SJCRH30 (cell line): ENCODE measurements around the gene PTGIR. TPM values are rescaled to one million over a fixed set of nuclear protein-coding genes. Genes with fewer than 3 reads are reported as not detected.

ENCODE experiments used
- DNase-seq, 2 experiments: peaks; one replicate each; pipeline ENCODE4 v3.0.0-alpha.2; 2015 to 2020
- H3K27ac ChIP-seq: fragments of 250-450 bp; sonication (Bioruptor Pico); 2 replicates; pipeline ENCODE4 v1.5.1; 2020; ENCODE audit warnings: mild to moderate bottlenecking, moderate library complexity
- H3K27me3 ChIP-seq: fragments of 250-450 bp; sonication (Bioruptor Pico); 2 replicates; pipeline ENCODE4 v1.5.1; 2020; ENCODE audit warnings: mild to moderate bottlenecking, moderate library complexity
- H3K36me3 ChIP-seq: fragments of 250-450 bp; sonication (Bioruptor Pico); 2 replicates; pipeline ENCODE4 v1.5.1; 2020; ENCODE audit warnings: mild to moderate bottlenecking, moderate library complexity
- H3K4me1 ChIP-seq: fragments of 250-450 bp; sonication (Bioruptor Pico); 2 replicates; pipeline ENCODE4 v1.5.1; 2020; ENCODE audit warnings: mild to moderate bottlenecking, moderate library complexity
- H3K4me3 ChIP-seq: fragments of 250-450 bp; sonication (Bioruptor Pico); 2 replicates; pipeline ENCODE4 v1.5.1; 2020; ENCODE audit warnings: mild to moderate bottlenecking, moderate library complexity
- H3K9me3 ChIP-seq: fragments of 250-450 bp; sonication (Bioruptor Pico); replicated peaks from 2 replicates; pipeline ENCODE4 v1.5.1; 2020; ENCODE audit warnings: mild to moderate bottlenecking, moderate library complexity
- total RNA-seq: library from RNA; depleted of rRNA; stranded (reverse); fragments of >200 nt; shearing (Covaris generic); gene quantifications from 2 replicates; pipeline ENCODE4 v1.2.3, GENCODE V29; 2014; rRNA removed

The PTGIR gene, protein sequence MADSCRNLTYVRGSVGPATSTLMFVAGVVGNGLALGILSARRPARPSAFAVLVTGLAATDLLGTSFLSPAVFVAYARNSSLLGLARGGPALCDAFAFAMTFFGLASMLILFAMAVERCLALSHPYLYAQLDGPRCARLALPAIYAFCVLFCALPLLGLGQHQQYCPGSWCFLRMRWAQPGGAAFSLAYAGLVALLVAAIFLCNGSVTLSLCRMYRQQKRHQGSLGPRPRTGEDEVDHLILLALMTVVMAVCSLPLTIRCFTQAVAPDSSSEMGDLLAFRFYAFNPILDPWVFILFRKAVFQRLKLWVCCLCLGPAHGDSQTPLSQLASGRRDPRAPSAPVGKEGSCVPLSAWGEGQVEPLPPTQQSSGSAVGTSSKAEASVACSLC
- total RNA-seq, result not detected in 2 replicates

DNA sequence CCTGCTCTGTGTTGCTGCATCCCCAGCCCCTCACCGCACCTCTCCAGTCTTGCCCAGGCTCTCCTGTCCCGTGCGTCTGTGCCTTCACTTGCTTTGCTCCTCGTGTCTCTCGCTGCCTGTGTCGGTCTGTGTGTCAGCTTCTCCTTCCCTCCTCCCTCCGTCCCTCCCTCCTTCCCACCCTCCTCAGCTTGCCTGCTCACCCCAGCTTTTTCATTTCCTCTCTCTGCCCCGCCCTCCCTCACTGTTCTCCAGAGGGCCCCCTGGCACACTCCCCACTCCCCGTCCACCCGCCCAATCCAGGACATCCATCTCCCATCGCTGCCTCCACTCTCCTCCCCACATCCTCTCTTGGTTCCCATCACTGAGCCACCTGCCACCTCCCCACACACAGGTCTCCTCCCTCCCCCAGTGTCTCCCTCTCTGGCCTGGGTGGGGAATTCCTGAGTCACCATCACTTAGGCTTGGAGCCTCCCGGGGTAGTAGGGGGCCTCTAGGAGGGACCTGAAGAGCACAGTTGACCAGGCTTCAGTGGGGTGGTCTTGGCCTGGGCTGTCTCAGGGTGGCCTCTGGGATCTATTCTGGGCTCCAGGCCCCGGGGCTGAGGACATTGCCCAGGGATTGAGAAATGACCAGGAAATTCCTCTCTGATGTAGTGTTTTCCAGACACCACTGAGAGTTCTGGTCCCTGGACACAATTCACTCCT lies at the start of gene PTGIR:
TSS of gene PTGIR (minus strand) at position 132 of the 704 bp plus-strand sequence. CDS start 864 bp downstream, outside the sequence.
- Histone ChIP-seq H3K27me3 (peaks cover 8% of the 10 kb centered on the region; the same call in 1 of the 2 replicates), H3K27ac (no peak within 1 kb of the TSS), H3K4me1 (peaks cover 8% of the 10 kb centered on the region; the same call in 1 of the 2 replicates), H3K36me3 (no peaks in the 10 kb centered on the region), H3K4me3 (no peak within 1 kb of the TSS), H3K9me3 (no peaks in the 10 kb centered on the region)
- peak; percentile 33 to 41 for DNase-seq

DNA sequence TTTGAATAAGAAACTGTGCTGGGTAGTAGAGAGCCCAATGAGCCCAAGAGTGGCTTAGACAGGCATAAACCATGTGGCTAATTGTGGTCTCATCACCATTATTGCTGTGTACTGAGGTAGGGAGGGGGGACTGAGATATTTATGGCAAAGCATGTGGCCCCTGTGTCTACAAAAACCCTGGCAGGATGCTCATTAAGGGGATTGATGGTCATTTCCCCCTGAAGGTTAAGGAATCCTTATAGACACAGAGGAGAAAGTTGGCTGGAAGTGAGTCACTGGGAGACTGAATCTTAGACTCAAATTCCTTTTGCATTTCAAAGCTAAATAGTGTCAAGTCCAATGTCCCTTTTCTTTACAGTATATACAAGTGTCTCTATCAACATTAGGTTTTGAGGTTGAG lies 45.9 kb upstream of the PTGIR start:
- Histone ChIP-seq H3K4me3 (no peak overlapping the region), H3K36me3 (no peaks in the 10 kb centered on the region), H3K4me1 (no peaks in the 10 kb centered on the region), H3K27ac (no peak overlapping the region), H3K27me3 (no peaks in the 10 kb centered on the region; the same call in 1 of the 2 replicates), H3K9me3 (no peaks in the 10 kb centered on the region)
- no peak for DNase-seq

DNA sequence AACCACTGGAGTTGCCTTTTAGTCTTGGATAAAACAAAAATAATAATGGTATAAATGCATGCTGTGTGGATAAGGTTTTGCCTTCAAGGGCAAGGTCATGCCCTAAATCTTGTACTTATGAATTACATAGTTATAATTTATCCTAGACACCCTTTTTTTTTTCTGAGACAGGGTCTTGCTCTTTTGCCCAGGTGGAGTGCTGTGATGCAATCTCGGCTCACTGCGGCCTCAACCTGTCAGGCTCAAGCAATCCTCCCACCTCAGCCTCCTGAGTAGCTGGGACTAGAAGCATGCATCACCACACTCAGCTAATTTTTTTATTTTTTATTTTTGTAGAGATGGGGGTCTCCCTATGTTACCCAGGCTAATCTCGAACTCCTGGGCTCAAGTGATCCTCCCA lies 43.8 kb upstream of the PTGIR start:
- Histone ChIP-seq H3K4me1 (no peaks in the 10 kb centered on the region), H3K27me3 (no peaks in the 10 kb centered on the region; the same call in 1 of the 2 replicates), H3K36me3 (no peaks in the 10 kb centered on the region), H3K27ac (no peak overlapping the region), H3K9me3 (no peaks in the 10 kb centered on the region), H3K4me3 (no peak overlapping the region)
- no peak for DNase-seq

DNA sequence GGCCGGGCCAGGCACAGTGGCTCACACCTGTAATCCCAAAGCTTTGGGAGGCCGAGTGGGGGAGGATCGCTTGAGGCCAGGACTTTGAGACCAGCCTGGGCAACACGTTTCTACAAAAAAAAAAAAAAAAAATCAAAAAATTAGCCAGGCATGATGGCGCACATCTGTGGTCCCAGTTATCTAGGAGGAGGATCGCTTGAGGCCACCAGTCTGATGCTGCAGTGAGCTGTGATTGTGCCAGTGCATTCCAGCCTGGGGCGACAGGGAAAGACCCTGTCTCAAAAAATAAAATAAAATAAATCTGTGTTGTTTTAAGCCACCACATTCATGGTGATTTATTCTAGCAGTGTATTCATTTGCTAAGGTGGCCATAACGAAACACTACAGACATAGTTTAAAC lies 40.2 kb upstream of the PTGIR start:
- H3K9me3 ChIP-seq, result no peaks in the 10 kb centered on the region
- no peaks in the 10 kb centered on the region for H3K36me3 ChIP-seq
- H3K27ac ChIP-seq, result no peak overlapping the region
- H3K27me3 ChIP-seq, result no peaks in the 10 kb centered on the region; the same call in 1 of the 2 replicates
- DNase-seq, result no peak
- H3K4me1 ChIP-seq, result peaks cover 6% of the 10 kb centered on the region; the same call in 1 of the 2 replicates
- H3K4me3 ChIP-seq, result no peak overlapping the region

DNA sequence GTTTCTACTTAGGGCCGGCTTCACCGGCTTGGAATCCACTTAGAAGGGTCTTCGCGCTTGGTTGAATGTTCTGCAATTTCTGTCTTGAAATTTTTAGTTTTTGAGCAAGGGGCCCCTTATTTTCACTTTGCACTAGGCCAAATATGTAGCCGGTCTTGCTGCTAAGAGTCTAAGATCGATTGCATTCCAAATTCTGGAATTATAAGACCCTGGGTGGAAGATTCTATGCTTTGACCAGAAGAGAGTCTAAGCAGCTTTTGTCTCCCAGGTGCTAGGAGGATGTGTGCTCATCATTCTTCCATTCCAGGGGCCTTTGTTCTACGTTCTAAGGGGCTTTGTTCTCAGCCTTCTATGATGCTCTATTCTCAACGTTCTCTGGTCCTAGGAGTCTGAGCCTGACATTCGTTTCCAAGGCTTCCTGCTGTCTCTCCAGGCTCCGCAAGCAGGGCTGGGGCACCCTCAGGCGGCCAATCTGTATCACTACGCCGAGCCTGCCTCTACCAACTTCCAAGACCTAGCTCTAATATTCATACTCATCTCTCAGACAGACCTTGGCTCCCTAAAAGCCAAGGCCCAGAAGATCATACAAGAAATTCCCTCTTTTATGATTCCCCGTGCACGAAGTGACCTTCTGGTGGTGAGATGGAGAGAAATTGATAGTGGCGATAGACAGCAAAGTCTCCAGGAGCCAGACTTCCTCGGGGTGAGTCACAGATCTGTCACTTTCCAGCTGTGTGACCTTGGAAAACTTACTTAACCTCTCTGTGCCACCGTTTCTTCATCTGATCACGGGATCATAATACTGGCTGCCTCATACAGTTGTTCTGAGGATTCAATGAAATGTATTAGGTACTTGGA lies 37.1 kb upstream of the PTGIR start:
- Histone ChIP-seq H3K9me3 (no peaks in the 10 kb centered on the region), H3K4me1 (peaks cover 8% of the 10 kb centered on the region; the same call in 1 of the 2 replicates), H3K27me3 (no peaks in the 10 kb centered on the region; the same call in 1 of the 2 replicates), H3K4me3 (peak overlapping the region; percentile 21; the same call in 1 of the 2 replicates), H3K27ac (no peak overlapping the region; the same call in 1 of the 2 replicates), H3K36me3 (no peaks in the 10 kb centered on the region)
- DNase-seq, result peak; percentile 86 to 88

DNA sequence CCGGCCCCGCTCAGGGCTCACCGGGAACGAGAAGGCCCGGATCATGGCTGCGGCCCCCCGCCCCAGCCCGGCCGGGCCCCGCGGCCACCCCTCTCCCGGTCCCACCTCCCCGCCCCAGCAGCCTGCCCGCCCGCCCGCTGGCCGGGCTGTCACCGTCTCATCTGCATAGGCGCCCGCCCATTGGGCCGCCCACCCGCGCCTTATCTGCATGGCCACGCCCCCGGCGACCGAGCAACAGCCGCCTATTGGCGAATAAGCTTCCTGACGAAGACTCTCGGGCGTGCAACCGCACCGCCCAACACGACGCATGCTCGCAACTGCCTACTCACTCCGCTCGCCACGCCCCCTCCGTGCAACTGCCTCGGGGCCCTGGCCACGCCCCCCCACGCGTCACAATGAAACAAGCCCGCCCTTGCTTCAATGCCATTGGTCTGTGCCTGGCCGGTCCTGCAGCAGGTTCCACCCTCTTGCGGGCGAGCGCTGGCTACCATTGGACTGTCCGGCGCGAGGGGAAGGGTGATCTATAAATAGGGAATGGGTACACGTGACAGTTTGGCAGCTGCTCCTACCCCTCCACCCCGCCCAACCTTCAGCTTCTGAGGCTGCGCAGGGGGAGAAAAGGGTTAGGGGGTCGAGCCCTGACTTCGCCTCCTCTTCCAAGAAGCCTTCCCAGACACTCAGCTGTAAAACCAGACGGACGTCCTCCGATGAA lies 36.3 kb upstream of the PTGIR start, which contains the start of gene DACT3:
TSS of gene DACT3 (minus strand) at position 163 of the 712 bp plus-strand sequence. CDS start at position 45, 118 bp downstream.
- H3K27me3 ChIP-seq, result no peaks in the 10 kb centered on the region
- H3K4me1 ChIP-seq, result peaks cover 8% of the 10 kb centered on the region; the same call in 1 of the 2 replicates
- H3K9me3 ChIP-seq, result no peaks in the 10 kb centered on the region
- H3K36me3 ChIP-seq, result no peaks in the 10 kb centered on the region
- H3K27ac ChIP-seq, result no peak within 1 kb of the TSS; the same call in 1 of the 2 replicates
- peak; percentile 100 for DNase-seq
- peak within 1 kb of the TSS; percentile 59 for H3K4me3 ChIP-seq

DNA sequence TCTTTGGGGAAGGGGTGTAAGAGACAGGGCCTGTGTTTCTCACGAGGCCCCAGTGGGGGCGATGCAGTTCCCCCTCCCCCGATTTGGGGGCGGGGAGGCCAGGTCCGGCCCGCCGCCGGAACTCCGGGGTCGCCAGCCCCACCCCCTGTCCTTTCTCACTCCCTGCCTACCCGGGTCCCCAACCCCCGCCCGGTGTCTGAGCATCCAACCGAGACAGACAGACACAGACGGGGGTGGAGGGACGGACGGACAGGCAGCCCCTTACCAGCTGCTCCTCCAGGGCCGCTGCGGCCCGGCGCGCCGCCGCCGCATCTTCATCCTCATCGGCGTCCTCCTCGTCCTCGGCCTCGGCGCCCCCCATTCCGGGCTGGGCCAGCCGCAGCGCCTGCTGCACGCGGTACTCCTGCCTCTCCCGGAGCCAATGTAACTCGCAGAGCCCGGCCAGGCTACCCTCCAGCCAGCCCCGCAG lies 35.7 kb upstream of the PTGIR start:
- H3K36me3 ChIP-seq, result no peaks in the 10 kb centered on the region
- peaks cover 8% of the 10 kb centered on the region; the same call in 1 of the 2 replicates for H3K4me1 ChIP-seq
- no peak for DNase-seq
- no peaks in the 10 kb centered on the region for H3K27me3 ChIP-seq
- peak overlapping the region; percentile 59 for H3K4me3 ChIP-seq
- no peaks in the 10 kb centered on the region for H3K9me3 ChIP-seq
- H3K27ac ChIP-seq, result no peak overlapping the region

DNA sequence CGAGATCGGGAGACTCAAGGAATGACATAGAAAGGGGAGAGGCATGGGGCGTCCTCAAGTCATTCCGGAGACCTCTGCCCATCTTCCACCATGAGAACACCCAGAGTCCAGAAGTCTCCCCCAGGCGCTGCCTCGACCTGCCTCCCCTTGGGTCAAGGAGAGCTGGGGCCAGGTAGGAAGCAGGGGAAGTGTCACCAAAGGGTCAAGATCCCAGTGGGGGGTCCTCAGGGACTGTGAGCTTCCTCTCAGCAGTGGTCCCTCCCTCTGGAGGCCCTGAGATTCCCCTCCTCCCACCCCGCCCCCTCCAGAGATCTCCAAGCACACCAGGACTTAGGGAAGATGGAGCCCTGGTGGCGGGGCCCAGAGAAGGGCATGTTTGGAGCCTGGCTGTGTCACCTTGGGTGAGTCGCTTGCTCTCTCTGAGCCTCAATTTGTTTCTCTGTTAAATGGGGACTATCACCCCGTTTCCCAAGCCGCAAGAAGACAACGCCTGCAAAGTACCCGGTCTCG lies 35.2 kb upstream of the PTGIR start:
- DNase-seq, result peak; percentile 42 to 48
- no peaks in the 10 kb centered on the region for H3K27me3 ChIP-seq
- no peak overlapping the region for H3K27ac ChIP-seq
- H3K36me3 ChIP-seq, result no peaks in the 10 kb centered on the region
- H3K9me3 ChIP-seq, result no peaks in the 10 kb centered on the region
- H3K4me3 ChIP-seq, result peak overlapping the region; percentile 59
- H3K4me1 ChIP-seq, result peaks cover 8% of the 10 kb centered on the region; the same call in 1 of the 2 replicates

DNA sequence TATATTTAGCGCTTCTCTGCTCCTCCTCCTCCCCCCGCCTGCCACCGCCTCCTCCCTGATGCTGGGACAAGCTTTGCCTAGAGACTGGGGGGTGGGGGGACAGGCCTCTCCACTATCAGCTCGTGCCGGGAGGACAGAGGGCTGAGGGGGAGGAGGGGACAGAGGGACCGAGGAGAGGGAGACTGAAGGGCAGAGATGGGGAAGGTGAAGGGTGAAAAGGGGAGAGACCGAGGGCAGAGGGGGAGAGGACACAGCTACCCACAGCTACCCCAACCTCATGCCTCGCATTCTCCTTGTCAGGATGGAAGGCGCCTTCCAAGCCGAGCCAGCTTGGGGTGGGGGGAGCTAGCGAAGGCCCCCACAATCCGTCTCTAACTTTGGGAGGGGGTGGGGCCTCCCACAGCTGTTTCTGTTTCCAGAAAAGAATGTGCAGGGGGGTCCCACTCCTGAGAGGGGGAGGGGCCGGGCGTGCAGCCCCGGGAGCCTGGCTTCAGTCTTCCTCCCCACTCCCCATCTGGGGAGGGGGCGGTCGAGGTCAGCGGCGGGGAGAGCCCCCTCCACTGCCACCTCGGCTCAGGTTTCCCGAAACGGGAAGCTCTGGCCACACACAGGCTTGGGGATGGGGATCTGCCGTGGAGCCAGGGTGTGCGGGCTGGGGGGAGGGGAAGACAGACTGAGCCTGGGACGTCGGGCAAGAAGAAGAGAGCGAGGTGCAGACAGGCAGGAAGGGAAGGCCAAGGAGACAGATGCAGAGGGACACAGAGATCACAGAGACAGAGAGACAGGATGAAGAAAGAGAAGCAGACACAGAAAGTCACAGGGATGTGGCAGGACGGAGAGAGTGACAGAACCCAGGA lies 34.5 kb upstream of the PTGIR start:
- Histone ChIP-seq H3K36me3 (no peaks in the 10 kb centered on the region), H3K4me1 (peaks cover 8% of the 10 kb centered on the region; the same call in 1 of the 2 replicates), H3K27me3 (no peaks in the 10 kb centered on the region), H3K4me3 (peak overlapping the region; percentile 59), H3K9me3 (no peaks in the 10 kb centered on the region), H3K27ac (no peak overlapping the region)
- peak; percentile 48 to 57 for DNase-seq

DNA sequence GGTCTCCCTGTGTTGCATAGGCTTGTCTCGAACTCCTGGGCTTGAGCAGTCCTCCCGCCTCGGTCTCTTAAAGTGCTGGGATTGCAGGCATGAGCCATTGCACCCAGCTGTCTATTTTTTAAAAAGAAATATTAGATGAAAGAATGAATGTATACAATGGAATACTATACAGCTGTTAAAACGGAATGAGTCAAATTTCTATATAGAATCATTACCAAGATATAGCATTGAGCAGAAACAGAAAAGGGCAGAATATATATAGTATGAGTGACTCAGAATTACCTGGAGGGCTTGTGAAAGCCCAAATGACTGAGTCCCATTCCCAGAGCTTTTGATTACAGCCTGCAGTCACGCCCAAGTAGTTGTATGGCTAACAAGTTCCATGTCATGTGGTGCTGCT lies 31.7 kb upstream of the PTGIR start:
- no peaks in the 10 kb centered on the region for H3K9me3 ChIP-seq
- H3K36me3 ChIP-seq, result no peaks in the 10 kb centered on the region
- no peak for DNase-seq
- H3K4me1 ChIP-seq, result peaks cover 5% of the 10 kb centered on the region
- no peak overlapping the region for H3K27ac ChIP-seq
- no peak overlapping the region for H3K4me3 ChIP-seq
- no peaks in the 10 kb centered on the region for H3K27me3 ChIP-seq

DNA sequence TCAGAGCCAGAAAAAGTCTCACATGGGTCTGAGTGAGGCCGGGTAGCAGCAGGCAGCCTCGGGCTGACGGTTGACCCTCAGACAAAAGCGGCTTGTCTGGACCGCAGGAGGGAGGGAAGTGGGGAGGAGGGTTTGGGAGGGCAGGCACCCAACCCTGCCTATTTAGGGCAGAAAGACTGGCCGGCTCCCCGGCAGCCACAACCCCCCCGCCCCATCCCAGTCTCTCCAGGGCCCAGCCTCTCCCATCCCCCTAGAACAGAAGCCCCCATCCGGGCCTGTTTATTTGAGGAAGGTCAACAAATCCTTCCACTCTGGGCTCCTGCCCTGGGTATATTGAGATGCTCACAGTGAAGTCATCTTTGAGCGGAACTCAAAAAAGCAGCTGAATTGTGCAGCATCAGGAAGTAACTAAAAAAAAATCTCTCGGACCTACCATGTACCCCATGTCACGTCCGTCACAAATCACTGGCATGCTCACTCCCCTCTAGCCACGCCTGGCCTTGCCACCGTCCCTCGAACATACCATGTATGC lies 29.8 kb upstream of the PTGIR start:
- no peaks in the 10 kb centered on the region; the same call in none of the 2 replicates for H3K4me1 ChIP-seq
- no peaks in the 10 kb centered on the region for H3K9me3 ChIP-seq
- peak overlapping the region; percentile 31 for H3K4me3 ChIP-seq
- H3K27ac ChIP-seq, result peak overlapping the region; percentile 33; the same call in 1 of the 2 replicates
- H3K27me3 ChIP-seq, result no peaks in the 10 kb centered on the region
- no peaks in the 10 kb centered on the region for H3K36me3 ChIP-seq
- peak; percentile 58 to 62 for DNase-seq

DNA sequence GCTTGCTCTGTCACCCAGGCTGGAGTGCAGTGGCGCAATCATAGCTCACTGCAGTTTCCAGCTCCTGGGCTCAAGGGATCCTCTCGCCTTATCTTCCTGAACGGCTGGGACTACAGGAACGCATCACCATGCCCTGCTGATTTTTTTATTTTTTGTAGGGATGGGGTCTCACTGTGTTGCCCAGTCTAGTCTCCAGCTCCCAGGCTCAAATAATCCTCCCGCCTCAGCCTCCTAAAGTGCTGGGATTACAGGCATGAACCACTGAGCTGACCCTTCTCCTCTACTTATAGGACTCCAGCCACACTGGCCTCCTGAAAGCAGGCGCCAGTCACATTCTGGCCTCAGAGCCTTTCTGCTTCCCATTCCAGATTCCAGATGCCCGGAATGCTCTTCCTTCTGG lies 25.6 kb upstream of the PTGIR start:
- Histone ChIP-seq H3K9me3 (no peaks in the 10 kb centered on the region), H3K4me1 (no peaks in the 10 kb centered on the region; the same call in none of the 2 replicates), H3K27ac (no peak overlapping the region), H3K36me3 (no peaks in the 10 kb centered on the region), H3K27me3 (no peaks in the 10 kb centered on the region), H3K4me3 (no peak overlapping the region)
- no peak for DNase-seq
